HG03558 (cell line): Measurements from ENCODE around the gene PTPRG.

ENCODE experiments used
- ATAC-seq: cut with Tn5 transposase; IDR thresholded peaks from one replicate; pipeline ENCODE4 v1.9.1; 2021; ENCODE audit warnings: moderate number of reproducible peaks; ENCODE audit not compliant: unreplicated experiment; ENCODE audit errors: extremely low read depth

The PTPRG gene

DNA sequence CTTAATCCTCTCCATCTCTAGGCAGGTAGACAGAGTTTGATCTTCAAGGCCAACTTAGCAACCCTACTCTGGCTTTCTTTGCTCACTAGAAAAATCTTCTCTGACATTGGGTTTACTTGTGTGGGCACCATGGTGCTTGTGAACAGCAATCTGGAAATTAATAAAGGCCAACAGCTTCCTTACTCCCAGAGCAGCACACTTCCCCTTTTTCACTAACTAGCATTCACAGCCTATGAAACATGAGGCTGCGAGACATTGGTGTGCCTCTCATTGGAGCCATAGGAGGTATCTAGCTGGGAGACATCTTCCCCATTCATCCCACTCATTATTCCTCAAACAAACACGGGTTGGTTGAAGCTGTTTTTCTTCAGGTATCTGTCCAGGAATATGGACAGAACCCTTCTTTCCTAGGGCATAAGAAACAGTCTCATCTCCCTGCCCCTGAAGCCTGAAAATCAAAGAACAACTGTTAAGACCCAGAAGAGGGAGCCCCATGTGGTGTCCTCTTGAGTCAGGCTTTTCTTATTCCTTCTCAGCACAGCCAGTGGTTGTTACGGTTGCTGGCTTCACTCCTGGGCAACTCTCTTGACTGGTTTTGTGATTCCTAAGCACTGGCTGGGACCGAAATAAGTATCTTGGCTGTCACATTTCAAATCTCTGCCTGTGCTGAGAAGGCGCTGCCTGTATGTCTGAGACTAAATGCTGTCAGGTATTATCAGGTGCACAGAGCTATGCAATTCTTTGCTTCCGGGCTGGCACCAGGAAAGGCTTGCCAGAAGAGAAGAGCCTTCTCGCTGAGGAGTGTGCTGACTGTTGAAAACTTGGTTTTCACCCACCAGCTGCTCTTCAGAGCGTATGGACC is 617.6 kb downstream of the PTPRG start:
- no peak for ATAC-seq

DNA sequence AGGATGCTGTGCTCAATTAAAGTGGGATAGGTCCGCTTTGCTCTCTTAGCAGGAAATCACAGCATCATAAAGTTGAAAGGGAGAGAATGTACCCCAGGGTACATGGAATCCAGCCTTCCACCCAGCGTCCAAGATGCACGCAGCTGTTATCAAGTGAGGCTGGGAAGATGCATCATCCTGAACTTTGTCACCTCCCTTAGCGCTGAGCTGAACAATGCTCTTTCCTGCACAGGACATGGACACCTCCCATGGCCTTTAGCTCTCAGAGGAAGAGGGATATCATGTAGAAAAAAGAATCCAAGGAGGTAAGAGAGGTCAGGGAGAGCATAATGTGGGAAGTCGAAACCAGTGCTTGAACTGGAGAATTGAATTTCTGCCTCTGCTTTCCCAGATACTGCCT is 619.1 kb downstream of the PTPRG start:
- no peak for ATAC-seq

DNA sequence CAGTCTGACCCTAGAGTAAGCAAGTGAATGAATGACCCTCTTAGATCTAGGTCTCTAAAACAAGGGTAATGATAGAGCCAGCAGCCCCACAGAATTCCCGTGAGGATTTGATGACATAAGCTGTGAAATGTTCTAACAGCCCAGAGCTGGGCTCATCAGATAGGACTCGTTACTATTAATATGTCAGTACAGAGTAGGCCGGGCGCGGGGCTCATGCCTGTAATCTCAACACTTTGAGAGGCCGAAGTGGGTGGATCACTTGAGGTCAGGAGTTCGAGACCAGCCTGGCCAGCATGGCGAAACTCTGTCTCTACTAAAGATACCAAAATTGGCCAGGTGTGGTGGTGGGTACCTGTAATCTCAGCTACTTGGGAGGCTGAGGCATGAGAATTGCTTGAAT is 621.7 kb downstream of the PTPRG start:
- ATAC-seq, result no peak

DNA sequence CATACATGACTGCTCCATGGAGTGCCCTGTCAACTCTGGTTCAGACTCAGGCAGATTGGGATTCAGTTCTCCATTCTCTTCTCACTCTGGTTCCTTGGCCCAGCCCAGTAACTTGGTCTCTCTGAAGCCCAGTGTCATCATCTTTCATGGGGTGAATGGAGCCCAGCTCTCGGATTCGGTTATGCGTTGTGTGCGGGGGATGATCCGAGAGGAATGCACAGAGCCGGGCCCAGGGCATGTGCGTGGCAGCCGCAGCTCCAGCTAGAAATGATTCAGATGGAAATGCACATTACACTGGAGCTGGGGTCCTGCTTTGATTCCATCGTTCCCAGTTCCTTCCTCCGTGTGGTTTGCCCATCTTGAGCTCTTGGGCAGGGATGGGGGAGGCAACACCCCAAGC is 622.6 kb downstream of the PTPRG start:
- no peak for ATAC-seq

DNA sequence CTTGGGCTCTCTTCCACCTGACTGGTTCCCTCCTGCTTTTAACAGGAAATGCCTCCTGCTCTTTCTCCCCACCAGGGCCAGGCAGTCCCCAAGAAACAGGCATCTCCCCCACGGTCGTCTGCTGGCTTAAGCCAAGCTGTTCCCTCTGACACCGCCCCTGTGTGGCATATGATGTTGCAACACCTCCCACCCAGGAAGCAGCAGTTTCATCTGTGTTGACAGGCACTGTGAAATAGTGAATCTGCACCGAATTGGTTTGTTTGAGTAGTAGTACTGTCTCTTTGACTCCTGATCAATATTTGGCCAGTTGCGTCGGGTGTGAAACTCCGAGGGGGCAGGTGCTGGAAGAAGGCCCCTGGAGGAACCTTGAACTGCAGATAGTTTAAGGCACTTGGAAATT is 623.2 kb downstream of the PTPRG start:
- no peak for ATAC-seq

DNA sequence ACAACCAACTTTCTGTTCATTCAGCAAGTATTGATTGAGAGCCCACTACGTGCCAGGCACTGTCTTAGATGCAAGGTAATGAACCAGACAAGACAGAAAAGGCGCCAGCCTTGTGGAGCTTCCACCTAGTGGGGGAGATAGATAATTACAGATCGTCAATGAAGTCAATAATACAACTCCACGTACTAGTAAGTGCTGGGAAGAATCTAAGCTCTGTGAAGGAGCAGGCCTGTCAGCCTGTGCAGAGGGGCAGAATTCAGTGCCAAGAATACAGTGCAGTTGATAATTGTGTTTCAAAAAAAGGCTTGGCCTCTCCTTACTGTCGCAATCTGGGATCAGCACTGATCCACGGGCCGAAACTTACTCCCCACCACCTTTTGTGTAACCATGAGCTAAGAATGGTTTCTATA is 625.7 kb downstream of the PTPRG start:
- no peak for ATAC-seq

DNA sequence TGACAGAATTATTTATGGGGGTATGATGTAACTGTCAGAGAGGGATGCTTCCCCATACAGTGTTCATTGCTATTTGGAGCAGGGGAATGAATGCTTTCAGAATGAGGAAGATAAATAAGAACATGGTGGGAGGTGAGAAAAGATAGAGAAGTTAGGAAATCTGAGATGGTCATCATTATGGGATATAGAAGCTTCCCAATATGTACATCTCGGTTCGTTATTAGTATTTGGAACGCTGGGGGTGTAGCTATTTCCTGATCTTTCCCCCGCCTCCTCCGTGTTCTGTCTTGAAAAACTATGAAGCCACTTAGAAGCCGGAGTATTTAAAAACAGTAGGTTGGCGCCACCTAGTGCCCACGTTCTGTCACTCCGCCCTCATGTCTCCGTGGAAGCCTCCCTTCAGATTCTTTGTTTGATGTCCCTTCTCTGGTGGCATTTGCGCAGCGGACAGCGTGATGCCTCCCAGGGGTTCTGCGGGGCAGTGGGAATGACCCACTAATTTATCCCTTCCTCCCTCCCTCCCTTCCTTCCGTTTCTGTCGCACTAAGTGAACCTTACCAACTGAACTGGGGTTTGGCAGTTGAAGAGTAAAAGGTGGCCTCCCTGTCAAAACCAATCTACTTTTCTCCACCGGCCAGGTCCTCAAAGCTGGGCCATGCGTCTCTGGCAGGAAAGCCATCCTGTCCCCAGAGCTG is 627.5 kb downstream of the PTPRG start:
- ATAC-seq, result no peak

DNA sequence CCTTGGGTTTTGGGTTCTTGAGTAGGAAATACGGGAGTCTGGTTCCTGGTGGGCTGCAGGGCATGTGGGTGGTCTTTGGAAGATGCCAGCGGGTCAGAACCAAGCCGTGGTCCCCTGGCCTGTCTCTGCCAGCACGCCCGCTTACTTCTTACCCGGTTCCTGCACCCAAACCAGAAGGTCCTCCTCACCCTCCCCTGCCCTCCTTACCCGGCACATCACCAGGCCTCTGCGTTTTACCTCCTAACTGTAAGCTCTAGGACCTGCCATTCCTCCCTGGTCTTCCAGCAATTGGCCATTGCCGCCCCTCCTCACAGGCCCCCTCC is 628.0 kb downstream of the PTPRG start:
- no peak for ATAC-seq

DNA sequence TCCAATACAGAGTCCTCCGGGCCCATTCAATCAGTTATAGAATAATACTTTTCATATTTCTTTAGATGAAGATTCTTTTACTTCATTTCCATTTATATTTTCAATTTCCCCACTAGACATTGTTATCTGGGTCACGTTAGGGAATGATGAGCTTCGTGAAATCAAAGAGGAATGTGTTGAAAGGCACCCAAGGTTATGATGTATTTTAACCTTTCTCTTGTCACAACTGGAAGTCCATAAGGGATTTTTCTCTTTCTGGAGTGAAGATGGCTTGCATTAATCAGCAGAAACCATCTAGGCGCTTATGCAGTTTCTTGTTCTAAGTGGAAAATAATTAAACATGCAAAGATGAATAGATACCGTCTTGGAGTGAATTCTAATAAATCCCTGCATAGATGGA is 631.5 kb downstream of the PTPRG start:
- no peak for ATAC-seq

DNA sequence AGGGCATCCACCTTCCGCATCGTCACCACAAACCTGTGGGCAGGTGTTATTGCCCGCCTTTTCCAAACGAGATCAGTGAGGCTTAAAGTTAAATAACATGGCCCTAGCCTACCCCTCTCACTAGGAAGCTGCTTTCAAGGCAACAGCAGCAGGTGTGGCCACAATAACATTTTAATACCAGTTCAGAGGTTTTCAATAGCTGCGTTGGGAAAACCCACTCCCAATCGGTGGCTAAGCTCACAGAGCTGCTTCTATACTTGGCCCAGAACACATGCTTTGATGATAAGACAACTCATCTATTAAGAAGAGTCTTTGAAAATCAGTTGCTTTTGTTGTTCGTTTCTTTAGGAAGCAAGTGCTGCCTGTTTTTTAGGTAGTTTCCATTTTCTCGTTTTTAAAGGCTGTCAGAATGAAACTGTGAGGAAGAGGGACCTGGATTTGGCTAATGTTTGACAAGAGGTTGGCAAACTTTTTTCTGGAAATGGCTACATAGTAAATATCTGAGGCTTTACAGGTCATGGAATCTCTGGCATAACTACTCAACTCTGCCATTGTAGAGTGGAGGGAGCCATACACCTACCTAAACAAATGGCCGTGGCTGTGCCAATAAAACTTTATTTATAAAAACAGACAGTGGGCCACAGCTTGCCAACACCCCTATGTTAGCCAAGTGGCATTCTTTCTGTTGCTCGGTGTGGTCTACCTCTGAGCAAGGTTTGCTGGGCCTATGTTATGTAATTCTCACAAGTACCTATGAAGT is 632.4 kb downstream of the PTPRG start:
- no peak for ATAC-seq

DNA sequence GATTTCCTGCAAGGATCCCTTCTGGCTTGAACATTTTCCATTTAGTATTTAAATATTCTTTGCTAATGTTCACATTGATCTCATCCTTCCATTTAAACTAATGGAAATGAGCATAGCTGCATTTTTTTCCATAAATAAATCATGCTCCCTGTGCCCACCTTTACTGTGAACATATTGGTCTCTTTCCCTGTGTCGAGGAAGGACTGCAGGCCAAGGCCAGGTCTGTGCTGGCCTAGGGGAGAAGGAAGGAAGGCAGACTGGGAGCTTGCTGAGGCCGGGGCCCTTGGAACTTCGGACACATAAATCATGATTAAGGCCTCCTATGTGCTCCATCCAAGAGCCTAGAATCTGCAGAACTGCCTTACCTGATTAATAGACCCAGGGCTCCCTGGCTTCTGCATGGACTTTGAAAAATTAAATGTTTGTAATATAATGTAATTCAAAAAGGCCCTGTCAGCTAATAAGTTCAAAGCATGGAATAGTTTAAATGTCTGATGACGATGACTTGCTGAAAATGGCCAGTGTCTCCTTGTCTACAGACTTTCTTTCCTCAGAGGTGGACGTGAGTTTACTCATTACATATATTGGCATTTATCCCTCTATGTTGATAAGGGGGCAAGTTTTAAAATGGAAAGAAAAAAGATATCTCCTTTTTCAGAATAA is 636.1 kb downstream of the PTPRG start:
- no peak for ATAC-seq

DNA sequence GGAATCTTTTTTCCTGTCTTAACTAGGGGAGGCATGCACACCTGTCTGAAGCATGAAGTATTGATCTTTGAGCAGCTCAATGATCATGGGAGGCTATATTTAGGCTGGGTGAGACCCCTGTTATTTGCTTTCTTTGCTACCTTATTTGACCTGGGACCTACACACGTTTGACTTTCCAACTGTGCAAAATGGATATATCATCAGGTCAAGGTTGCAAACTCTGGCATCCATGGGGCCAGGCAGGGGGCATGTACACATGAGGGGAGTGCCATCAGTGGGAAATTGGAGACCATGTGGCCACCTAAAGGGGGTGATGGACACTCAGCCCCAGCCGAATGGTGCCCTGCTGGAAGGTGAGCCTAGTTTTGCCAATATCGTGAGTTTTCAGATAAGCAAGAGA is 637.8 kb downstream of the PTPRG start:
- ATAC-seq, result no peak

DNA sequence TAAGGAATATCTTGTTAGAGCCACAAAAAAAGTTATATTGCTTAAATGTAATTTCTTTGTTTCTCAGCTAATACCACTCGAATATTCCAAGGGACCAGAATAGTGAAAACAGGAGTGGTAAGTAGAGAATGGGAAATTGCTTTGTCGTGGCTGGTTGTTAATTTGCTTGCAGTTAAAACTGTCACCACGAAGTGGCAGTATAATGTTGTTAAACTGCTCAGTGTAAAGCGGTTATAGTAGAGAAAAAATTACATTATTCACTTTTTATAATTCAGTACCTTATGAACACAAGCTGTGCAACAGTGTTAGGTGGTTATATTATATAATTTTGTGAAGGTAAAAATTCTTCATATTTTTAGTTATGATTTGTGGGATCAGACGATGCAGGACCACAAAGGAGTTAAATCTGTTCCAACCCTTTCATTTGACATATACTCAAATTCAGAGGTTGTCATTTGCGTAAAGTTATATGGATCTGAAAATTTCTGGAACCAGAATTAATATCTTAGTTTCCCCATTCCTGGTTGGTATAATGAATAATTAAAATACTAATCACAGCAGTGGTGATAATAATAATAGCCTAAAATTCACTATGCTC is 640.2 kb downstream of the PTPRG start:
- no peak for ATAC-seq

DNA sequence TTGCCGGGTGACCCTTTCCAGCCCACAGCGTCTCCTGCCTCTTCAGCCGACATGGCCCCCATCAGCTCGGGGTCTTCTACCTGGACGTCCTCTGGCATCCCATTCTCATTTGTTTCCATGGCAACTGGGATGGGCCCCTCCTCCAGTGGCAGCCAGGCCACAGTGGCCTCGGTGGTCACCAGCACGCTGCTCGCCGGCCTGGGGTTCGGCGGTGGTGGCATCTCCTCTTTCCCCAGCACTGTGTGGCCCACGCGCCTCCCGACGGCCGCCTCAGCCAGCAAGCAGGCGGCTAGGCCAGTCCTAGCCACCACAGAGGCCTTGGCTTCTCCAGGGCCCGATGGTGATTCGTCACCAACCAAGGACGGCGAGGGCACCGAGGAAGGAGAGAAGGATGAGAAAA is 641.8 kb downstream of the PTPRG start:
- no peak for ATAC-seq

DNA sequence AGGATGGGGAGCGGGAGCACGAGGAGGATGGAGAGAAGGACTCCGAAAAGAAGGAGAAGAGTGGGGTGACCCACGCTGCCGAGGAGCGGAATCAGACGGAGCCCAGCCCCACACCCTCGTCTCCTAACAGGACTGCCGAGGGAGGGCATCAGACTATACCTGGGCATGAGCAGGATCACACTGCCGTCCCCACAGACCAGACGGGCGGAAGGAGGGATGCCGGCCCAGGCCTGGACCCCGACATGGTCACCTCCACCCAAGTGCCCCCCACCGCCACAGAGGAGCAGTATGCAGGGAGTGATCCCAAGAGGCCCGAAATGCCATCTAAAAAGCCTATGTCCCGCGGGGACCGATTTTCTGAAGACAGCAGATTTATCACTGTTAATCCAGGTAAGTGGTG is 642.2 kb downstream of the PTPRG start:
- ATAC-seq, result no peak

DNA sequence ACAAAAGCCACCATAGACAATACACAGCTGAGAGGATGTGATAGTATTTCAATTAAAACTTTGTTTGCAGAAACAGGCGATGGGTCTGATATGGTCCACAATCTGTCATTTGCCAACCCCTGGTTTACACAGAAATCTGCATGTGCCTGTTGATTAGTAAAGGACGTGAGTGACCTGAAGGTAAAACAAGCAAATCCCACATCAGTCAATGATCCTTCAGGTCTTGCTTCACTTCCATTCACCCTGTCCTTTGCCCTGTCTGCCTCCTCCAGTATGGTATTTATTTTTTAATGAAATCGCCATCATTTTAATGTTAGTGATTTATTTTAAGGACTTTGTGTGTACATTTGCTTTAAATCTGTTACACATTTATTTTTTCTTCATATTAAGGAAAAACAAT is 645.8 kb downstream of the PTPRG start:
- ATAC-seq, result no peak

DNA sequence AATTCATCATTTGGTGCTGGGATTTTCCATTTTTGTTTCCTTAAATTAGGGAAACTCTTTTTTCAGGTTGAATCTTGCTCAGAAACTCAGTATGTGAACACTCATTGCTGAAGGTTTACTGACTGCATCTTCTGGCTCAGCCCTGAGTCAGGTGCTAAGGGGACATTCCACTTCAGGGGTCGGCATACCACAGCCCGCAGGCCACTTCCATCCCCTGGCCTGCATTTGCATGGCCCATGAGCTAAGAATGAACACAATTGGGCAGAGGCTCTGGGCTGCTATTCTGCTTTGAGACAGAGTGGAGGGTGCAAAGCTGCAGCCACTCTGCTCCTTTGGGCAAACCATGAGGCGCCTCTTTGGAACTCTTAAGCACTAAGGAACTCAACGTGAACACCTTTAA is 647.0 kb downstream of the PTPRG start:
- ATAC-seq, result no peak

DNA sequence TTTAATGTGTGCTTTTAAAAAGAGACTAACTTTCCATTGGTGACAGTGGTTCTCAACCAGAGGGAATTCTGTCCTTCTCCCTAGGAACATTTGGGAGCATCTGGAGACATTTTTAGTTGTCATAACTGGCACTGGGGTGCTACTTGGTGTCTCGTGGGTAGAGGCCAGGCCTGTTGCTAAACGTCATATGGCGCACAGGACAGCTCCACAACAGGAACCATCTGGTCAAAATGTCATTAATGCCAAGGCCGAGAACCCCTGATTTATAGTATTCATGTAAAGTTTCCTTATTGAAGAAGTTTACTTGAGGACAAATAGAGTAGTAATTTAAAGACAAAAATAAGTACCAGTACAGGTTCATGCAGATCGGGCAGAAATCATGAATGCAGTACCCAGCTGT is 647.7 kb downstream of the PTPRG start:
- no peak for ATAC-seq

DNA sequence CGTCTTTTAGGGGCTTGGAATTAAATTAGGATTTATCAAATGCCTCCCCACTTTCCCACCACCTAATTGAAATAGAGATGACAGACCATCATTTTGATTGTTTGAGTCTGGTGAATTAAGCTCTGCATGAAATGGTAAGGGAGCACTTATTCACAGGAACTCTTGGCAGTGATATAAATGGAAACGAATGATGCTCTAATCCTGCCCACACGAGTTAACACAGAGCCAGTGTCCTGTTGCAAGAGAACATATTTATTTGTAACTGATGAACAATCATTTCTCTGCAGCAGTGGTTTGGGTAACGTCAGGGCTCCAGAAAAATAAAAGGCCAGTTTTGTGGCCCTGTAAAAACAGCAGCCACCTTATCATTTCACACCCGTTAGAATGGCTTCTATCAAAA is 648.6 kb downstream of the PTPRG start:
- no peak for ATAC-seq

DNA sequence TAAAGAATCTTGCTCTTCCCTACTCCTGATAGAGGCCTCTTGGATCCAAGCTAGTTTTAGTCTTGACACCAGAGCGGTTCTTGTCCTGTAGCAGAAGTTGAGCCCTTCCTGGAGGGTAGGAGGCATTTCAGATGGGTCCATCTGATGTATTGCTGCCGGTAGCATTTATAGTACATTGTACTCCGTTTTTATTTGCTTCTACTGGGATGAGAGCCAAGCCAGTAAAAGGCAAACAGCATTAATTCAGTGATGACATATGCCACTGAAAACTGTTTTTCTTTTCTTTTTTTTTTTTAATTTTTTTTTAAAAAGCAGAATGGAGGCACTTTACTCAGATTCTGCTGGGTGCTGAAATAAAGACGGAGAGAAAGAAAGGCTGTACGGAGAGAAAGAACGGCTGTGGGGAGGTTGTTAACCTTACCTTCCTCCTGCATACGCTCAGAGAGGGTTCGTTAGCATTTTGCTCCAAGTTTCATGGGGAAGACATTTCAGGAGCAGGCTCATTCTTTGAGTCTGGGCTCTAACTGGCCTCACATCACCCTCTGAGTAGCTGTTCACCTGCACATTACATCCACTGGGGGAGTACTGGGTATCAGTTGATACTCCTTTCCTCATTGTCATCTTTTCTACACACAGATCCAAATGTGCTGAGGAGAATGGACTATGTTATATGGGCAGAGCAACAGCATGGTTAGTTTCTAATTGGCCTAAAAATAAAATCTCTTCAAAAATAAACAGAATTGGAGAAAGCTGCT is 650.5 kb downstream of the PTPRG start:
- ATAC-seq, result no peak
